OCI-LY3 (cell line): ENCODE results near the gene VTI1B.
"Not testable (repeated sequence)": the region's sequence is repeated elsewhere in the genome, so short reads cannot be mapped to it uniquely, and the experiment has no call there.

Source experiments
- H2AFZ ChIP-seq: fragments of 200-600, 300-600 bp; shearing (Covaris generic); 2 replicates; pipeline ENCODE4 v1.6.0; 2014; ENCODE audit warnings: antibody characterized with exemption, low read depth, low read length
- H3K27ac ChIP-seq: fragments of 200-600, 300-600 bp; sonication (generic); 2 replicates; pipeline ENCODE4 v1.5.1; 2014; ENCODE audit warnings: mild to moderate bottlenecking, low read length, moderate library complexity, mixed read lengths
- H3K27me3 ChIP-seq: fragments of 200-600, 300-600 bp; sonication (generic); 2 replicates; pipeline ENCODE4 v1.6.1; 2014; ENCODE audit warnings: low read depth, low read length, mixed read lengths
- H3K36me3 ChIP-seq: fragments of 200-600, 300-600 bp; sonication (generic); replicated peaks from 2 replicates; pipeline ENCODE3; 2014; ENCODE audit warnings: low read depth, low read length, mixed read lengths
- H3K4me1 ChIP-seq: fragments of 300-600, 200-600 bp; sonication (generic); 2 replicates; pipeline ENCODE4 v1.6.1; 2014; ENCODE audit warnings: low read length, mixed read lengths
- H3K4me2 ChIP-seq: fragments of 200-600, 300-600 bp; sonication (generic); 2 replicates; pipeline ENCODE4 v1.6.1; 2014; ENCODE audit warnings: low read length, mixed read lengths
- H3K4me3 ChIP-seq: fragments of 300-600, 200-600 bp; sonication (generic); 2 replicates; pipeline ENCODE4 v1.5.1; 2014; ENCODE audit warnings: antibody characterized with exemption, mild to moderate bottlenecking, low read length, moderate library complexity
- H3K79me2 ChIP-seq: fragments of 300-600, 200-600 bp; shearing (Covaris generic); 2 replicates; pipeline ENCODE4 v1.6.1; 2014; ENCODE audit warnings: mild to moderate bottlenecking, low read length, mixed read lengths
- H3K9ac ChIP-seq: fragments of 300-600, 200-600 bp; shearing (Covaris generic); 2 replicates; pipeline ENCODE4 v1.6.0; 2014; ENCODE audit warnings: mild to moderate bottlenecking, low read length, moderate library complexity
- H3K9me3 ChIP-seq: fragments of 200-600, 300-600 bp; shearing (Covaris generic); 2 replicates; pipeline ENCODE4 v1.6.1; 2014; ENCODE audit warnings: low read length, mixed read lengths; ENCODE audit not compliant: insufficient read depth
- H4K20me1 ChIP-seq: fragments of 200-600, 300-600 bp; sonication (generic); 2 replicates; pipeline ENCODE4 v1.6.1; 2016; ENCODE audit warnings: low read length, mixed read lengths; ENCODE audit not compliant: insufficient read depth
- CTCF ChIP-seq: fragments of 200-600, 300-600 bp; sonication (generic); IDR thresholded peaks from 2 replicates; pipeline ENCODE4 v1.5.1; 2014; ENCODE audit warnings: antibody characterized with exemption, low read length, low read depth
- EZH2phosphoT487 ChIP-seq: fragments of 200-600 bp; shearing (Covaris generic); IDR thresholded peaks from 2 replicates; pipeline ENCODE4 v1.6.1; 2018; ENCODE audit warnings: antibody characterized with exemption, mixed run types, low read depth

The VTI1B gene

GRCh38 chr14:67718265-67718664 lies 43.8 kb upstream of the VTI1B start:
- Histone ChIP-seq H3K27ac (no peak overlapping the region), H2AFZ (no peak overlapping the region), H3K4me2 (no peak overlapping the region), H3K79me2 (no peaks in the 10 kb centered on the region), H3K9me3 (no peaks in the 10 kb centered on the region), H3K36me3 (no peaks in the 10 kb centered on the region), H3K4me1 (no peaks in the 10 kb centered on the region), H3K9ac (no peak overlapping the region), H4K20me1 (no peaks in the 10 kb centered on the region), H3K4me3 (no peak overlapping the region), H3K27me3 (peaks cover 15% of the 10 kb centered on the region)
- TF ChIP-seq EZH2phosphoT487 (no peak), CTCF (no peak)

DNA sequence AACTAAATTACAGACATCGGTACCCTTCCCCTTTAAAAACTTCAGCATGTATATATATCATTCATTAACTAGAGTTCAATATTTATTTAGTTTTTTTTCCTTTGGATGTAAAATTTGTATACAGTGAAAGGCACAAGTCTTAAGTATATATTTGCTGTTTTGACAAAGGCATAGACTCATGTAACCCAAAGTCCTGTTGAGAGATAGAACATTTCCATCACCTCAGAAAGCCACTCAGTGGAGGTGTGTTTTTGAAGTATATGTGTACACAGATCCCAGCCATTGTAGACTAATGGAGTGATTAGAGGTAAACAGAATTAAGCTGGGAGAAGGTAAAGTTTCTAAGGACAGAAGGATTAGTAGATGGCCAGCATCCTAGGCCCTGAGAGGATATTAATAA lies 42.6 kb upstream of the VTI1B start:
- no peaks in the 10 kb centered on the region for H3K36me3 ChIP-seq
- H3K27ac ChIP-seq = no peak overlapping the region
- H3K4me2 ChIP-seq = no peak overlapping the region
- H3K79me2 ChIP-seq = no peaks in the 10 kb centered on the region
- H3K9me3 ChIP-seq = no peaks in the 10 kb centered on the region
- no peaks in the 10 kb centered on the region for H4K20me1 ChIP-seq
- no peaks in the 10 kb centered on the region for H3K4me1 ChIP-seq
- no peak overlapping the region for H3K4me3 ChIP-seq
- no peak for TF ChIP-seq EZH2phosphoT487
- no peak for TF ChIP-seq CTCF
- H2AFZ ChIP-seq = no peak overlapping the region
- peaks cover 7% of the 10 kb centered on the region for H3K27me3 ChIP-seq
- H3K9ac ChIP-seq = no peak overlapping the region

- no peak overlapping the region for H3K9ac ChIP-seq
- TF ChIP-seq EZH2phosphoT487 (no peak), CTCF (no peak)
- H3K79me2 ChIP-seq = no peaks in the 10 kb centered on the region
- H3K27ac ChIP-seq = no peak overlapping the region
- no peak overlapping the region for H3K4me2 ChIP-seq
- H3K36me3 ChIP-seq = no peaks in the 10 kb centered on the region
- no peaks in the 10 kb centered on the region for H4K20me1 ChIP-seq
- H3K9me3 ChIP-seq = peaks cover 19% of the 10 kb centered on the region
- no peak overlapping the region for H3K4me3 ChIP-seq
- no peaks in the 10 kb centered on the region for H3K27me3 ChIP-seq
- no peak overlapping the region for H2AFZ ChIP-seq
- H3K4me1 ChIP-seq = no peaks in the 10 kb centered on the region
These were observed 35.8 kb upstream of the VTI1B start for GRCh38 chr14:67710209-67710608.

GRCh38 chr14:67709796-67710195 lies 35.4 kb upstream of the VTI1B start:
- H2AFZ ChIP-seq, H3K79me2 ChIP-seq, H4K20me1 ChIP-seq, H3K4me1 ChIP-seq, H3K4me2 ChIP-seq, H3K36me3 ChIP-seq, H3K27me3 ChIP-seq, H3K27ac ChIP-seq, H3K9ac ChIP-seq, H3K4me3 ChIP-seq: not testable (repeated sequence)
- H3K9me3 ChIP-seq = peaks cover 19% of the 10 kb centered on the region

DNA sequence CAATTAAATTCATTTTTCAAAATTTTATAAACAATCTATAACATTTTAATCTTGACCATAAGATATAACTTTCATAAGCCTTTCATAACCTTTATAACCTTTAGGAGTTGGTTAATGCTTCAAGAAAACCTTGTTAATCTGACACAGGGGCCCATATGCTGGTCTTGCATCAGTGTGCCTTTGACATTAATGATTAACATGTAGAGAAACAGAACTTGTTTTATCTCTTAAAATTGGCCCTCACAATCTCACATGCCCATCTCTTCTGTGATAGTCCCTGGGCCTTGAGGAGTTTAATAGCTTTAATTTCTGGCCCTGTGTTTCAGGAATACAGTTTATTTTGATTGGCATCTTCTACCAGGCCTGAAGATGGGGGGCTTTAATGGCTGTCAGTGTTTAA lies 34.9 kb upstream of the VTI1B start:
- not testable (repeated sequence) for H3K27ac ChIP-seq, H3K36me3 ChIP-seq, H4K20me1 ChIP-seq, H3K4me1 ChIP-seq, H3K4me3 ChIP-seq, H2AFZ ChIP-seq, H3K4me2 ChIP-seq, H3K9ac ChIP-seq, H3K79me2 ChIP-seq, H3K27me3 ChIP-seq
- H3K9me3 ChIP-seq = peaks cover 19% of the 10 kb centered on the region
